PFSK-1 (cell line): Measurements from ENCODE around the gene MGAT5.

Source experiments
- POLR2AphosphoS5 ChIP-seq: IDR thresholded peaks from 2 replicates; pipeline ENCODE4 v1.6.1; 2012; ENCODE audit warnings: low read depth, mild to moderate bottlenecking, control low read depth, low read length, moderate library complexity
- REST ChIP-seq, 2 experiments: IDR thresholded peaks; 2 replicates each; pipeline versions ENCODE4 v1.6.1 to v1.8.0; 2011 to 2012; ENCODE audit warnings: low read depth in 2 of 2, low read length in 2 of 2, control low read depth in 1 of 2, inconsistent platforms in 1 of 2, mild to moderate bottlenecking in 1 of 2, moderate library complexity in 1 of 2; ENCODE audit not compliant: insufficient read depth in 1 of 2
- TAF1 ChIP-seq: IDR thresholded peaks from 2 replicates; pipeline ENCODE4 v1.6.1; 2012; ENCODE audit warnings: low read length, control low read depth, borderline replicate concordance; ENCODE audit not compliant: insufficient read depth

- TF ChIP-seq POLR2AphosphoS5, result no peak
- no peak for TF ChIP-seq REST (IDR thresholded peaks at IDR 0.05; ENCODE audit: insufficient read depth in 1 of 2, low read depth in 2 of 2, low read length in 2 of 2)
- no peak for TF ChIP-seq TAF1
These were observed 20.1 kb upstream of the MGAT5 start for GRCh38 chr2:134233728-134234136.
